Fibroblast of skin of abdomen (primary cell): ENCODE data around the gene AANAT.

Source experiments
- DNase-seq: peaks from one replicate; pipeline ENCODE4 v3.0.0-alpha.2; 2013

AANAT gene

GRCh38 chr17:76442341-76443338 lies 24.8 kb upstream of the AANAT start:
- no peak for DNase-seq

GRCh38 chr17:76444518-76445311 lies 22.7 kb upstream of the AANAT start:
- peak; percentile 34 for DNase-seq

DNA sequence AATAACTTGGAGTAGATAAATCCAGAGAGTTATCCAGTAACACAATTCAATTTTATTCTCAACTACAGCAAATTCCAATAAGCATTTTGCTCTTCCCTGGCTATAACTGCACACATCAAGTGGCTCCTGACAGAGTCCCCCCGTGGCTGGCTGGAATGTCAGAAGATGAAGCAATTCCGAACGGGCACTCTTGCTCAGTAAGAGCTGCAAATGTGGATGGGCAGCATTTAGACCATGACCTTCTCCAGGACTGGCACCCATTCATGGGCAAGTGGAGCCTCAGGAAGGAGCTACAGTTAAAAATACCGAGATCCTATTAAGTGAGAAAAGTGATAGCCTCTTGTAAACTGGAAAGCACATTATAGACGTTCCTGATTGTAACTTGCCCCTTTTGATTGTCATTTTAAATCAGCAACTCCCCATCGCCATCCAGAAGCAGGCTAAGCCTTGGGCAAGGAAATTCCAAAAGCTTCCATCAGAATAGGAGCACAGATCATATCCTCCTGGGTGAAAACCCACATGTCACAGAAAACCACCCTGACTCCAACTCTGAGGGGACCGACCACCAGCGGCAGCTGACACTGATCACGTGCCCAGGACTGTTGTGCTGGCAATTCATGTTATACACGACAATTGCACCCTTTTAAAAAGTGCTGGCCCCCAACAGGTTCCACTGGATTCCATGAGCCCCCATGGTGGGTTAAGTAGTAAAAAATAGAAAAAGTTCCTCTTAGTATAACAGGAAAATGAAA lies 21.5 kb upstream of the AANAT start:
- DNase-seq = no peak

GRCh38 chr17:76446449-76447231 lies 20.8 kb upstream of the AANAT start:
- peak; percentile 56 for DNase-seq

- DNase-seq = peak; percentile 25
These were observed 19.3 kb upstream of the AANAT start for GRCh38 chr17:76447931-76448652.

DNA sequence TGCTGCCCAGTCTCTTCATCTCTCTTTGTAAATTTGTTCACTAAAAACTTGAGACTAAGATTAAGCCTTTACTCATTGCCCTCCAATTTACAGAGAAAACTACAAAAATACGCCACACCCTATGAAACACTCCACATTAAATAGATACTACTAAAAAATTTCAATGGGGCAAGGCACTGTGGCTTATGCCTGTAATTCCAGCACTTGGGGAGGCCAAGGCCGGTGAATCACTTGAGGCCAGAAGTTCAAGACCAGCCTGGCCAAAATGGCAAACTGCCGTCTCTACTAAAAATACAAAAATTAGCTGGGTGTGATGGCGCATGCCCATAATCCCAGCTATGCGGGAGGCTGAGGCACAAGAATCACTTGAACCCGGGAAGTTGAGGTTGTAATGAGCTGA lies 18.3 kb upstream of the AANAT start:
- DNase-seq = no peak

DNA sequence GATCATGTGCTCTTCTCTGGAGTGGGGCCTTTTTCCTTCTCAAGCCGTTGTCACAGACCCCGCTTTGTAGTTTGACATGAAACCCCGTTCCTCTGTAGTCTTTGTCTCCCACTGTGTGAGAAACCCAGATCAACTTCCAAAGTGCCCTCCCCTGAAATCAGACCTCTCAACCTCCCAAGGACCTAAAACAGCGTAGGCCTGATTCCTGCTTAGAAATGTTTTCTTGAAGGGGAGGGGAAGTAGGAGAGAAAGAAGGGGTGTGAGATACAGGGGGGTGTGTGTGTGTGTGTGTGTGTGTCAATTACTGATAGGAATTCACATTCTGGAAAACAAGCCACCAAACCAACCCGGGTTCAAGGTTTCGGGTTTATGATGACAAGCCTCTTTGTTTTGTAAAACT lies 15.9 kb upstream of the AANAT start:
- DNase-seq = no peak

DNA sequence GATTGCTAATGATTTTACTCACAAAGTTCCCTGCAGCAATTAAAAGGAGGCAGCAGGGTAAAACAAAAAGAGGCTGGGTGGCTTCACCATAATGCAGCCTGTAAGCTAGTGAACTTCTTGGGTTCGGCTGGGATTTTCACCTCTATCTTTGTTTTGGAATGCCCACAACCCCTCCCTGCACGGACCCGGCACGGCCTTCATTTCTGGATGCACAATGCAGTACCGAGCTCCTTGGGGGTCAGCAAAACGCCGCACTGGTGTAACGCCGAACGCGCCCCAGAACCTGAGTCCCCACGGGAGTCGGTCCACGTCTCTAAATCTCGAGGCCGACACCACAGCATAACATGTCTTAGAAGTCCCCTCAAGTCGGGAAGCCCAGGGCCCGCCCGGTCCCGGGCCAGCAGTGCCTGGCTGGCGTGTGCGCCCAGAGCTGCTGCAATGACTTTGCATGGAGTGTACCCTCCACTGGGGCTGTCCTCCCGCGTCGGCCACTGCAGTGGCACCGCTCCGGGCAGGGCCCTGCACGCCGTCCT lies 15.2 kb upstream of the AANAT start:
- DNase-seq = no peak

- peak; percentile 86 for DNase-seq
These were observed 14.6 kb upstream of the AANAT start, which contains the start of gene UBE2O for GRCh38 chr17:76452660-76453430. Gene UBE2O (minus strand): TSS chr17:76453152. CDS start chr17:76453141, 11 bp downstream.

GRCh38 chr17:76453431-76453743 lies 14.0 kb upstream of the AANAT start:
- DNase-seq = no peak

DNA sequence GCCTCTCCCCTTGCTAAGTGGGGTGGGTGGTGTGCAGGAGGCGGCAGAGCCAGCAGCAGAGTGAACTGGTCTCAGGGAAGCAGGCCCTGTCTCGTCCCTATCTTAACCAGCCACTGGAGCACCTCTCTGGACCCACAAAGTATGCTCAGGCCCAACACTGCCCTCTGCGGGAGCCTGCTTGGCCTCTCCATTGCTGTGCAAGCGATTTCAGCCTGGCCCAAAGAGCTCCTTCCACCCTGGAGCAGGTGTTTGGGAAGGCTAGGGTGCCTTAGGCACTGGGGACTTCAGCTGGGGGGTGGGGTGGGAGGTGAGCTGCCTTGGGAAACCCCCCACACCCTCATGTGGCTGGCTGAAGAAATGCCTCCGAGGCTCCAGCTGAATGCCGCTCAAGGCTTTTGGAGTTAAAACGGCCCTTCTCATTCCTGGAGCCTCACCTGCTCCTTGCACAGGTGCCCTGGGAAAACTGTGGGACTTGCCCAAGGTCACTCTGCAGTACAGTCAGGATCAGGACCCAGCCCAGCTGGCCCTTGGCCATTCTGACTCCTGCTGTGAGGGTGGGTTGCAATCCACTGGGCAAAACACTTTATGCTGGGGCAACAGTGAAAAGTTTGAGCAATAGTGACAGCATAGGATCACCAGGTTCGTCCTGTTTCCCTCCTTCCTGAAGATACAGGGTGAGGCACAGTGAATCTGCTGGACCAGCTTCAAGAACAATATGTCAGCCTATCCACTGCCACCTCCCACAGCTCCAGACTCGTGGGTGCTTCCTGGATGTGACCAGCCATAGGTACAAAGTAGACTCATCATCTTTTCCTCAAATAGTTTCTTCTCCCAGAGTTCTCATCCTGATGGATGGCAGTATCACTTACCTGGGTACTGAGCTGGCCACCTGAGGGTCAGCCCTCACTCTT lies 8.6 kb upstream of the AANAT start:
- peak; percentile 44 for DNase-seq

DNA sequence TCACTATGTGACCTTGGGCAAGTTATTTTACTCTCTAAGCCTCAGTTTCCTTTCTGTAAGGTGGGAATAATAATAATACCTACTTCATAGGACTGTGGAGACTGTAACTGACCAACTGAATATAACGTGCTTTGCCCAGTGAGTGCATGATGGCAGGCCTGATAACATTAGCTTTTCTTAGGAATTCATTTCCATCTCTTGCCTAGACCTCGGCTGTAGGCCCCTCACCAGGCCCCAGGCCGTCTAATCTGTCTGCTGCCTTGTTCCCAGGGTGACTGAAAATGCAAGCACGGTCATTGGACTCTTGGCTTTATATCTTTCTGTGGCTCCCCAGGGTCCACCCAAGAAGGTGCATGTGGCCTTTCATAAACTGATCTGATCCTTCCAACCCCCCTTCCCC lies 7.7 kb upstream of the AANAT start:
- DNase-seq = no peak

- DNase-seq = no peak
These were observed 5.4 kb upstream of the AANAT start for GRCh38 chr17:76461765-76462555.

- no peak for DNase-seq
These were observed 4.7 kb upstream of the AANAT start for GRCh38 chr17:76462556-76463290.

GRCh38 chr17:76466775-76467130 lies 650 bp upstream of the AANAT start:
- no peak for DNase-seq

- no peak for DNase-seq
These were observed 618 bp downstream of the AANAT start for GRCh38 chr17:76467809-76468633.

DNA sequence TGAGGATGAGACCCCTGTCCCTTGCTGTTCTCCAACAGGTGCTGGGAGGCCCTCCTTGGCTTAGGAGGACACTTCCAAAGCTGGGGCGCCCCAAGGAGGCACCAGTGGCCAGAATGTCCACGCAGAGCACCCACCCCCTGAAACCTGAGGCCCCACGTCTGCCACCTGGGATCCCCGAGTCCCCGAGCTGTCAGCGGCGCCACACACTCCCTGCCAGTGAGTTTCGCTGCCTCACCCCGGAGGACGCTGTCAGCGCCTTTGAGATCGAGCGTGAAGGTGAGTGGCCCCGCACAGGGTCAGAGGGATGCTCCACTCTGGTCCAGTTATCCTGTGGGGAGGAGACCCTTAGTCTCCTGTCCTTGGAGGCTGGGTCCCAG lies 1.2 kb downstream of the AANAT start:
- DNase-seq = no peak
